ENCODE results near the gene PIAS1.
"Not testable (repeated sequence)": the region's sequence is repeated elsewhere in the genome, so short reads cannot be mapped to it uniquely, and the experiment has no call there.

PIAS1 gene

DNA sequence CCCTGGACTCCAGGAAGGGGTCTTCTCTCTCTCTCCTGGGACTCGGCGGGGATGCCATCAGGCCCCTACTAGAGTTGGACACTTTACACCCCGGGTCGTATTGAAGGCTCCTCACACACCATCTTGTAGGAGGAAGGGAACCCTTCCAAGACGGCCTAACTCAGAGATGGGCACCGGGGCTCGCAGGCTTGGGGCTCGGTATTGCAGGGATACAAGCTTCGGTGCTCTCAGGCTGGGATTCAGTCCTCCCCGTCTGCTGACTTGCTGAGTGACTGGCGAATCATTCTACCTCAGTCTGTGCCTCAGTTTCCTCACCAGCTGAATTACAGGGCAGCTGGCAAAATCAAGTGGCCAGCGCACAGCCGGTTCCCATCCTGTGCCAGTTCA is 151.4 kb downstream of the PIAS1 start:
- DNase-seq: no peak

DNA sequence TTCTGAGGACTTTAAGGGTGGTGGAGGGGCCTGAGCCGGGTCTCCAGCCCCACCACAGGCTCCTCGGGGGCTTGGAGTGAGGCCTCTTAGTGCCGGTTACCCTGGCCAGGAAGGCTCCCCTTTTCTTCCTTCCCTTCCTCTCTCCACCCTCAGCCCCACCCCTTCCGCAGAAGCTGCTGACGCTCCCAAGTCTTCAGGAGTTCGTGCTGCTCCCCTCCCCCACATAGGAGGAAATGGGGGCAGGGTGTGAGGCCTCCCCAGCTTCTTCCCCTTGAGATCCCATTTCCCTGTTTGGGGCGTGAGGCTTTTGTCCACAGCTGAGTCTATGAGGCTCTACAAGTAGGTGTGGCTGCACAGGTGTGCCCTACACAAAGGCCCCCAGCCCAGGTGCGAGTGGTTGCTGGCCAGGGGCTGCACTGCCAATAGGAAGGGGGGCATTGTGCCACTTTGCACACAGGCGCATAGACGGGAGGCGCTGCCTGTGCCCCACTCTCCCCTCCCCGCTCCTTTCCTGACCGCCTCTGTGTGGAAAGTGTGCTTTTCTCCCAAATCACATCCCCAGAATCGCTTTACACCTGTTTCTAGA is 151.9 kb downstream of the PIAS1 start:
- DNase-seq: no peak

DNA sequence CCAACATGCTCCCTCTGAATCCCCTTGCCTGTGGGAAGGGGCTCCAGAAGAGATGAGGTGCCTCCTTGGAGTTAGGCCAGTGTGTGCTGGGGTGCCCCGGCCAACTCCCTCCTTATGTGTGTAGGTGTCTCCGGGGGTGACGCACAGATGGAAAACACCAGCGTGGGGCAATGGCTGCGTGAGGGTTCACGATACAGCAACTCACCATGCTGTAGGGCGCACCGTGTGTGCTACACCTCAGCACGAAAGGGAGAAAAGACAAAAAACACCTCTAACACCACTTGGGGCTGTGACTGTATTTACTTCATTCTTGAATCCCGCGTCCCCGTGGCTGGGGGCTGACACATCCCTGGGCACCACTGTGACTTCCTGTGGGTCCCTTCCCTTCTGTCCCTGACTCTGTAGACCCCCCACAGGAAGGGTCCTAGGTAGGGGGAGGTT is 152.6 kb downstream of the PIAS1 start:
- no peak for DNase-seq

DNA sequence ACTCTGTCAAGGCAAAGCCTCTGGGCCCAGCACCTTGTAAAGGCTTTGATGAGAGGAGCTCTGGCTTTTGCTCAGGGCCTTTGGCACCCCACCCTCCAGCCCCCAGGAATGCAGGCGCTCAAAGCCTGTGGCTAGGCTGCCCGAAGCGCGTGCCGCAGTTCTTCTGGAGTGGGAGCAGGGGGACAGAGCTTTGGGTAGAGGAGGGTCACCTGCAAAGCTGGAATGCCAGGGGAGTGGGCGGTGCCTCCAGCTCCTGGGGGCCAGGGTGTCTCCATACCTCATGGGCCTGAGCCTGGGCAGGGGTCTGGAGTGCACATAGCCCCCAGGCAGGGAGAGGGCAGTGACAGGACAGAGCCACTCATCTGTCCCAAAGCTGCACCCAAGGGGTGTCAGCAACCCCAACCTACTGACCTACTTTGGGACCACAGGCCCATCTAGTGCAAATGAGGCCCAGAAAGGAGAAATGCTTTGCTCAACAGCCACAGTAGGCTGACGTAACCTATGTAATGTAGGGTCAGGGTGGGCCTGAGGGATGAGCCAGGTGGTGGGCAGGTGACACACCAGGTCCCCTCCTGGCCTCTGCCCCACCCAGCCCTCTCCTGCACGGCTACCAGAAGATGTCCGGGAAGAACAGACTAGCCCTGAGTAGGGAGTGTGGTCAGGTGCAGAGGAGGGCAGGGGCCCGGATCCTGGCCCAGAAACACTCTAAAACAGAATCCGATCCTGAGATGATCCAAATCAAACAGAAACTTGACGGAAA is 153.2 kb downstream of the PIAS1 start:
- DNase-seq: no peak

DNA sequence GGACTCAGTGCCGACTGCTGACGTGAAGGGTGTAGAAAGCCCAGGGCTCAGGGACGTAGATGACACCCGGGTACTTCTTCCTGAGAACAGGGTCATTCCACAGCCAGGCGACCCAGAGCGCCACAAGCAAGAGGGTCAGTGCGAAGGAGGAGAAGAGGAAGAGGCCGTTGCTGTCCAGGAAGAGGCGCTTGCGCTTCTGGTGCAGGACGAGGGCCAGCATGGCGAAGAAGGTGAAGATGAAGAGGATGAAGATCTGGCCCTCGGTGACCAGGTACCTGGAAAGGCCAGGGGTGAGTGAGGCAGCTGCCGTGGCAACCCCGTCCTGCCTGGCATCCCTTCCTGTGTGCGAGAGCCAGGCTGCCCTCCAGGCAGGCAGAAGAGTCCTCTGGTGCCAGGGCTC is 154.0 kb downstream of the PIAS1 start:
- no peak for DNase-seq

DNA sequence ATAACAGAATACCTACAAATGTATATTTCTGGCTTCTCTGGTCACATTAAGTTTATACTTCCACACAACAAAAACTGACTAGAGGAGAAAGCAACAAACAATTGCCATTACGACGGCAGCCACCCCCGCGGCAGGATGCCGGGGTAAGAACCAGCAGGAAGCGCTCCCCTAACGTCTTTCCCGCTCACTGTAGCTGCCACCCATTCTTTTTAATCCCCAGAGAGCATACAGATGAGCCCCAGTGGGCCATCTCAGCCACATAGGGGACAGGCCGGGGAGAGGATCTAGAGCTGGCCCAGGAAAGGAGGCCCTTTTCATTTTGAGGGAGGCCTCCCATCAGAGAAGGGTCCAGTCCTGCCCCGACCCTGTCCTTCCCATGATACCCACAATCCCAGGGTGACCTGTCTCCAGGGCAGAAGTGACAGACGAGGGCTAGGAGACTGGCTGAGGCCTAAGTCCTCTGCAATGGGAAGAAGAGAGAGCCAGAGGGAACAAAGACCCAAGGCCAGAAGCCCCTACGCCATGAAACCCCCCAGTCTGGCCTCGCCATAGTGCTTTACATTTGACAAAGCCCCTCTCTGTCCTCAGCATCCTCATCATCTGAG is 154.6 kb downstream of the PIAS1 start:
- DNase-seq: no peak

DNA sequence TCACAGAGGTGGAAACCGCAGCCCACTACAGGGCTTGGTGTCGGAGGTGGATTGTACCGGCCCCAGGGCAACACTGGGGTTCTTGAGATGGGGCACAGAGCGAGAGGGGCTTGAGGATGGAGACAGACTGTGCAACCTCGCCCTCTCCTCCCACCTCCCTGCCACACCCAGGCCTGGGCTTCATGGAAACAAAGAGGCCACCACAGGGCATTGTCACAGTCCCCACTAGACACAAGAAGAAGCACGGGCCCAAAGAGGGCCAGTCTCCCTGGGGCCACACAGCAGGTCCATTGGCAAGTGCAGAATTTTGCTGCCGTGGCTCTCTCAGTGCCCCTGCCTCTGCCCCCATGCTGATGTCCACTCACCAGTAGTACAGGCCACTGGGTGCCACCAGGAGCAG is 155.2 kb downstream of the PIAS1 start:
- DNase-seq: no peak

DNA sequence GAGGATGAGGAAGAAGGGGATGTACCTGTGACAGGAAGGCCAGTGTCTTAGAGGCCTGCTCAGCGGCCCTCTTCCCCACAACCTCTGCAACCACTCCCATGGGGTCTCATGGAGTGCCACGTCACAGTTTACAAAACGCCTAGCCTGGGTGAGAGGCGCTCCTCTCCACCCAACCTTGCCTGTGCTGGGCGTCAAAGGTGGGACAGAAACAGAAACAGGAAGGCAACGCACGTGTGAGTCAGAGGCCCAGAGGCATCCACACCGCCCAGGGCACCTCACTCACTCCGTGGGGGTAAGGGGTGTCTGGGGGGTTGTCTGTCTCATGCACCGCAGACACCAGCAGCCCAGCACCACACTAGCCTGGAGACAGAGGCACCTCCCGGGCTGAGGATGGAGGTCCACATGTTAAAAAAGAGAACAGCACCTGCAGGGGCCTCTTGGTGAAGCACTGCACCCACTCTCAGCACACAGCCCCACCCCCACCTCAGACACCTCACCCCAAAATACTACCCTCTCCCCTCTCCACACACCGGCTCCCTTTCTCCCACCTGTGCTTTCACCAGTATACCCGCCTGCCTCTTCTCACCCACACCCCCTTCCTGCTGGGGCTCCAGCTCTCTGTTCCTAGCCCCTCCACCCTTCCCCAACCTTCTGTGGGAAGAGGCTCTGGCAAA is 155.8 kb downstream of the PIAS1 start:
- peak; percentile 48 for DNase-seq

DNA sequence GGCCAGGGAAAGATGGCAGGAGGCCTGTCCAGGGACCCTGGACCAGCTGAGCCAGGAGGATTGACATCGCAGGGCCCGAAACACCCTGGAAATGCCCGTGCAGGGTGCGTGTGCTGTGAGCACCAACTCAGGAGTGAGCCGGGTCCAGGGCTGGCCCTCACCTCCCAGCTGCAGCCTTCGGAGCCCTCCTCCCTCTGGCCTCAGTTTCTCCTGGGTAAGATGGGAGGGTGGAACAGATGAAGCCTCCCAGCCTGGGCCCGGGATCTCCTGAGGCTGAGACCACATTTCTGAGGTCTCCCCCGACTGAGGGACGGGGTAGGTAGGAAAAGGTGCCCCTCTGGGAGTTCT is 156.3 kb downstream of the PIAS1 start:
- DNase-seq: no peak

DNA sequence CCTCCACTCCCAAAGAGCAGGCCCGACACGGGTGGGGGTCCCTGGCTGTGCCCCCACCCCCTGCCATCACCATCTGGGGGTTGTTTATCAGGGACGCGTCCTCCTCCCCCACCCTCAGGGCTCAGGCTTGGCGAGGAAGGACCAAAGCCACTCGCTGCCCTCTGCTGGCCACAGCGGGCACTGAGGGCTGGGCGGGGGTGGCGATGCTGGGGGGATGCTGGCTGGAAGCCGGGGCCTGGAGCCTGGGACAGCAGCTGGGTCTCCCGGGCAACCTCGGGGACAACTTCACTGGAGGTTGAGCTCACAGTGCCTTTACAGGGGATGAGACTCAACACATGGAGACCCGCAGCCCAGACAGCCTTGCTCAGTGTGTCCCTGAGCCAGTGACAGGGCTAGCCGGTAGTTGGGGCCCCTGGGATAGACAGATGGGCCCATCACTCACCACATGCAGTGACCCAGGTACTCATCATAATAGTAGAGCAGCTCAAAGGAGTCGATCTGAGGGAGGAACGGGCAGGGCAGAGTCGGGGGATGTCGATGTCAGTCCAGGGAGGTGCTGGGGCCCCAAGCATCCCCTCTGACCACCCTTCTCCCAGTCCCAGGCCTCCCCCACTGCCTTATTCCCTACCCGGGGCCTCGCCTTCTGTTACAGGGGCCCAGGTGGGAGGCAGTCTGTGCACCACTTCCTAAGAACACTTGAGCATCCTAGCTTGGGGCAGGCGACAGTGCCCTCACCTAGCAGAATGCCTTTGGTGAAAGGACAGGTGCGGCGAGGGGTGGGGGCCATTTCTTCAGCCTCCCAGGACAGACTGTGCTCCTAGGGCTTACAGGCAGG is 156.9 kb downstream of the PIAS1 start:
- DNase-seq: peak; percentile 62

DNA sequence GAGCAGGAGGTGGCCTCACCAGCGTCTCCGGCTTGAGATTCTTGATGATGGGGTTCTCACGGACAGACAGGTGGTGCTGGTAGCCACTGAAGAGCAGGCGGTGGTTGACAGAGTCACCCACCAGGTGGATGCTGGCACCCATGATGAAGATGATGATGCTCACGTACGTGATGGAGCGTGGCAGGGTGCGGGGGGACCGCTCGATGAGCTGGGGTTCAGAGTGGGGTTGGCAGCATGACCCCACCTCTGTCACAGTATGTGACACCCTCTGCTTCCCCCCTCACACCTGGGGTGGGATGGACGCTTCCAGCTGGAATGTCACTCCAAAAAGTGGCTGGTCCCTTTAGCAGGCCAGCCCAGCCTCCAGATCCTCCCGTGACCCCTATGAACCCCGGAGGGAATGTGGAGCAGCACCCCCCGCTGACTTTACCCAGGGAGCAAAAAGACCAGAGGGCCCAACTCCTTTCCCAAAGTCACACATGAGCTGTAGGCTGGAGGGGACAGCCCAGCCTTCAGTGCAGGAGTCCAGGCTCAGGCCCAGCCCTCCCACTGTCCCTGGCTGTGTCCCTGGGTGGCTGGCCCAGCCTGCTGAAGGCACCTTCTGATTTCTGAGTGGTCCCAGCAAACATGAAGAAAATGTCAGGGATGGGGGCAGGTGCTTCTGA is 157.7 kb downstream of the PIAS1 start:
- DNase-seq: no peak

DNA sequence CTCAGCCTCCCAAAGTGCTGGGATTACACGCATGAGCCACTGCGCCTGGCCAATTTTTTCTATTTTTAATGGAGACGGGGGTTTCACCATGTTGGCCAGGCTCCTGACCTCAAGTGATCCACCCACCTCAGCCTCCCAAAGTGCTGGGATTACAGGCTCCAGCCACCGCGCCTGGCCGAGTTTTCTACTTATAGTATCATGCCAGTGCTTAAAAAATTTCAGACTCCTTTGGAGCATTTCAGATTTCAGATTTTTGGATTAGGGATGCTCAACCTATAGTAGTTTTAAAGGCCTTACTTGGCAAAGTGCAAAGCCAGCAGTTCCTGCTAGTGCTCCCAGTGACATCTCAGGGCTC is 159.4 kb downstream of the PIAS1 start:
- not testable (repeated sequence) for DNase-seq

DNA sequence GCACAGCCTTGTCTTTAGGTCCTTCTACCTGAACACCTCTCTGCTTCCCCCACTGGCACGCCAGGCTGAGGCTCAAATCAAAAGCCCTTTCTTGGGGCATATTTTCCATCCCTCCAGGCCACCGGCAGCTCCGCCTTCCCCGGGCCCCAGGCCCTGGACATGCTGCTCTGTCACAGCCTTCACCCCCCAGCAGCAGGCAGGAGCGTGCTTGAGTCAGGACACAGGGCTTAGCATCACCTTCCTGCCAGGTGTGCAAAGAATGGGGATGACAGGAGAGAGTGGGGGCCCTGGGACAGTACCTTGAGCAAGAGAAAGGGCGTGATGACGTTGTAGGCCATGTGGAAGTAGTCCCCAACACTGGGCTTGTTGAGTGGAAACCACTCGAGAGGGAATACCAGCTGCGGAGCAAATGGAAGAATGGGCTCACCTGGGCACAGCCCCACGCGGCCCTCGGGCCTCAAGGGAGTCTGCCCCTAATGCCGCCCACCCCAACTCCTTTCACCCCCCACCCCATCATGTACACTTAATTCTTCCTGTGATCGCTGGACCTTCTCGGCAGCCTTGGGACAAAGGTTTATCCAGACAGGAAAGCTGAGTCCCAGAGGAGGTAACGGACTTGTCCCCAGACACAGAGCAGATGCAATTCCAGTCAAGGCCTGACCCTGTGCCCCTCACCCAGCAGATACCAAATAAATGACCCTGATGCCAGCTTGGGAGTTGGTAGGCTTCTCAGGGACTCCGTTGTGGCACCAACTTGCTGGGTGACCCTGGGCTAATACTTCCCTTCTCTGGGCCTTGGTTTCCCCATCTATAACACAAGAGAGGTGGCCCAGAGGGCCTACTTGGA is 160.1 kb downstream of the PIAS1 start:
- no peak for DNase-seq

DNA sequence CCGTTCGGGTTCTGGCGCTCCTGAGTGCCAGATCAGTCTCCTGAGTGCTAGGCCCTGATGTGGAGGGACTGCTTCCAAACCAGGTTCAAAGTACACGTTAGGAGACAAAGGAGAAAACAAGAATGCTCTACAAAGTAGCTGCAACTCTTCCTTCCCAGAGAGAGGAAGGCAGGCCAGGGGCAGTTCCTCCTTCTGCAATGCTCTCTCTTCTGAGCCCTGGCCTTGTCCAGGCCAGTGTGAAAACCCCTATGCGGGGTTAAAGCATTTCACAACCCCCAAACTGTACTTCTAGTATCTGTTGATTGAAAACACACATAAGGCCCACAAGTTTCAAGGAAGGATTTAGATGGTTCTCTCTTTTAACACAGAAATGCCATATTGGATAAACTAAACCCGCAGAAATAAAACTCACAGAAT is 160.7 kb downstream of the PIAS1 start:
- DNase-seq: no peak

DNA sequence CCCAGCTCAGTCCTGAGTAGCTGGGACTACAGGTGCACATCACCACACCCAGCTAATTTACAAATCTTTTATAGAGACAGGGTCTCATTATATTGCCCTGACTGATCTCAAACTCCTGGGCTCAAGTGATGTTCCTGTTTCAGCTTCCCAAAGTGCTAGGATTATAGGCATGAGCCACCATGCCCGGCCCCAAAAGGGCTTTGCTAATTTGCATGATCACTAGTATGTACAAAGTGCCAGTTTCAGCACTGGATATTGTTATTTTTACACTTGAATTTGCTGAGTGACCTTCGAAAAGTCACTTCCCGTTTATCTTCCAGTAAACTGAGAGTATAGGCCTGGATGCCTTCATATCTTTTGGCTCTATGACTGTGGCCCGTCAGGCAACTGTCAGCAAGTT is 163.2 kb downstream of the PIAS1 start:
- no peak for DNase-seq

DNA sequence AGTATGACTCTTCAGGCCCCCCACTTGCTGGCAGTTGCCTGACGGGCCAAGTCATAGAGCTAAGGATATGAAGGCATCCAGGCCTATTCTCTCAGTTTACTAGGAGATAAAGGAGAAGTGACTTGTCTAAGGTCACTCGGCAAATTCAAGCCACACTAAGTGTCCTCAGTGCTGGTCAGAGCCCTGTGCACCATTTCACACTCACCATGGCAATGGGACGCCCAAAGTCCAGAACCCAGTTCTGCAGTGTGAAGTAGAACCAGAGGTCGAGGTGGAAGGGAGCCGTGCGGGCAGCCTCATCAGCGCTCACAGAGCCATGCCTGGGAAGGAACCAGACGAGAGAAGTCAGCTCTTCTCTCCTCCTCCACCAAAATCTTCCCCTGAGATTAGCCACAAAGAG is 164.2 kb downstream of the PIAS1 start:
- DNase-seq: no peak

DNA sequence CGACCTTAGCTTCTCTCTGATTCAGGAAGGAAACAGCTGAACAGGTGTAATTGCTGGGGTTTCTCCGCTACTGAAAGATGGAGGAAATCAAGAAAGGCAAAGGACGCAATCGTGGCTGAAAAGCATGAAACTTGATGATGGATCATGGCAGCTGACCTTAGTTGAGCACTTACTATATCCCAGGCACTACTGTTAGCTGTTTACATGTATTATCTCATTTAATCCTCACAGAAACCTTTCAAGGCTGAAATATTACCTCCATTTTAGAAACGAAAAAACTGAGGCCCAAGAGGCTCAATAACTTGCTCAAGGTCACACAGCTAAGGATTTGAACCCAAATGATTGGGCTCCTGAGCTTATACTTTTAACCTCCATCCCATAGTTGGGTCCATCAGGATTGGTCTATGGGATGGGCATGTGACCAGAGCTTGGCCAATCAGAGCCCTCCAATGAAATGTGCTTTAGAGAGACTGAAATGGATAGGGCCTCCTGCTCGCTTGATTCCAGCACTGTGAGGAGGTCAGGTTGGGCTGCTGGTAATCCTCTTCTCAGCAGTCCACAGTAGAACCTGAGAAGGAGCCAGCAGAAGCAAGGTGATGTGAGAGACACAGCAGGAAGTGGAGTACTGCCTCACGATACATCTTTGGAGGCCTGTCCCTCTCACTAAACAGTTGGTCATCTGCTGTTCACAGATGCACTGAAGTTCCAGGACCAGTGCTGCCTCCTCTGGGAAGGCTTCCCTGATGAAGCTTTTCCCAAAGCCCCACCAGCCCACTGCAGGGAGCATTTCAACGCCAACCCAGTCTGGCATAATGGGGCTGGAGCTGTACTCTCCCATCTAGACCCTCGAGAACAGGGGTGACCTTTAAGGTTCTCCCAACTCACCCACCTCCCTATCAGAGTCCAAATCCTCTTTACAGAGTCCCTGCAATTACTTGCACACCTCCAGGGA is 165.0 kb downstream of the PIAS1 start:
- no peak for DNase-seq

DNA sequence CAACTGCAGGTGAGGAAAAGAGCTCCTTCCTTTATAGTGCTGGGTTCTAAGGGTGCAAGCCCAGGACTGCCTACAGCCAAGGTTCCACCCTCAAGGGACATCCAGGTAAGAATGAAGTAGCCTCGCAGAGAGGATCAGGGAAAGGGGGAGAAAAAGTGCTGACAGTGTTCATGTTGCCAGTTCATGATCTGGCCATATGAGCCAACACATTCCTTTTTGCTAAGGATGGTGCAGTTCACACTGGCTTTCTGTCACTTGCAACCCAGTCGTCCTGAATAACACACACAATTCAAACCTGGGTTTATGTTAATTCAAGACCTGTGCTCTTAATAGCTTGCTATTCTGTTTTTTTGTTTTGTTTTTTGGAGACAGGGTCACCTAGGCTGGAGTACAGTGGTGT is 166.4 kb downstream of the PIAS1 start:
- DNase-seq: no peak

DNA sequence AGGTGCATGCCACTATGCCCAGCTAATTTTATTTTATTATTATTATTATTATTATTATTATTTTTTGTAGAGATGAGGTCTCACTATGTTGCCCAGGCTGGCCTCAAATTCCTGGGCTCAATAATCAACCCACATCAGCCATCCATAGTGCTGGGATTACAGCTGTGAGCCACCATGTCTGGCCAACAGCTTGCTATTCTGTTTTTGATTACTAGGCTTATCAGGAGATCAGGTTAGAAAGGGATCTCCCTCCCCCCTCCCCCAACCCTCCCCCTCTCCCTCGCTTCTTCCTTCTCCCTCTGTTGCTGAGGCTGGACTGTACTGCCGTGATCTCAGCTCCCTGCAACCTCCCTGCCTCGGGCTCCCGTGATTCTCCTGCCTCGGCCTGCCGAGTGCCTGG is 166.9 kb downstream of the PIAS1 start:
- no peak for DNase-seq

All from stimulated activated CD4-positive, alpha-beta T cell treated with anti-CD3 and anti-CD28 coated beads, Interleukin-4, amount 100 ng/mL, for 1 hour (primary cell).